Spinal cord (tissue), 10 donors: ENCODE results near the gene GPR18. TPM values are rescaled to one million over a fixed set of nuclear protein-coding genes. Genes with fewer than 3 reads are reported as not detected.

Source experiments
- DNase-seq, 6 donors: peaks; one replicate each; pipeline versions ENCODE4 v3.0.0 to v3.0.0-alpha.2; 2013 to 2015; ENCODE audit warnings: low spot score in 6 of 6, low read depth in 4 of 6
- H3K27ac ChIP-seq: one replicate; pipeline ENCODE4 v1.5.1; 2013; ENCODE audit warnings: low read depth, low read length, control low read depth
- H3K27me3 ChIP-seq: one replicate; pipeline ENCODE4 v1.6.1; 2013; ENCODE audit warnings: low read length; ENCODE audit not compliant: control insufficient read depth, insufficient read depth
- H3K36me3 ChIP-seq: one replicate; pipeline ENCODE4 v1.6.1; 2013; ENCODE audit warnings: low read length; ENCODE audit not compliant: control insufficient read depth, insufficient read depth
- H3K4me1 ChIP-seq: one replicate; pipeline ENCODE4 v1.6.1; 2013; ENCODE audit warnings: low read length; ENCODE audit not compliant: control insufficient read depth, insufficient read depth
- H3K4me3 ChIP-seq: one replicate; pipeline ENCODE4 v1.5.1; 2013; ENCODE audit warnings: low read depth, low read length, control low read depth
- H3K9me3 ChIP-seq: one replicate; pipeline ENCODE4 v1.6.1; 2013; ENCODE audit warnings: low read length; ENCODE audit not compliant: control insufficient read depth, insufficient read depth
- WGBS: methylation state at CpG from one replicate; pipeline ENCODE4 v1.1.5; 2013; ENCODE audit warnings: missing lambda C conversion rate; ENCODE audit not compliant: insufficient coverage; 5-methylcytosine and 5-hydroxymethylcytosine counted together
- polyA plus RNA-seq, 2 donors: library from polyadenylated mRNA; unstranded; fragments of 120-200 nt; gene quantifications; one replicate each; pipeline ENCODE4 v1.2.1, GENCODE V29; 2013; ENCODE audit not compliant: insufficient read length in 2 of 2
- total RNA-seq, 2 donors: library from RNA; depleted of rRNA in 1 of 2; stranded (reverse); fragments of 120-200 nt in 1 of 2; fragments of >200 nt in 1 of 2; gene quantifications; one replicate each; pipeline versions ENCODE4 v1.2.3 to v1.2.4, GENCODE V29; 2013 to 2014
- donor health status: healthy.

Gene GPR18
- total and polyA plus RNA-seq, 4 donors, result 0.23 TPM; not detected in 3

- H3K27me3 ChIP-seq, result no peaks in the 10 kb centered on the region
- H3K4me3 ChIP-seq, result no peak overlapping the region
- peaks cover 3% of the 10 kb centered on the region for H3K36me3 ChIP-seq
- H3K4me1 ChIP-seq, result no peaks in the 10 kb centered on the region
- no peaks in the 10 kb centered on the region for H3K9me3 ChIP-seq
- no peak overlapping the region for H3K27ac ChIP-seq
- no peak for DNase-seq
- no CpG with 5 or more reads among the region's 1 CpG for WGBS
Measured at GRCh38 chr13:99301913-99302636, 43.9 kb upstream of the GPR18 start.

- H3K27me3 ChIP-seq, result no peaks in the 10 kb centered on the region
- no peak overlapping the region for H3K27ac ChIP-seq
- H3K36me3 ChIP-seq, result peaks cover 3% of the 10 kb centered on the region
- DNase-seq, result no peak
- H3K4me1 ChIP-seq, result no peaks in the 10 kb centered on the region
- H3K9me3 ChIP-seq, result no peaks in the 10 kb centered on the region
- WGBS, result 86% methylated on average over 3 of the region's 7 CpGs
- H3K4me3 ChIP-seq, result no peak overlapping the region
Measured at GRCh38 chr13:99301056-99301838, 43.1 kb upstream of the GPR18 start.

- H3K4me1 ChIP-seq, result no peaks in the 10 kb centered on the region
- H3K9me3 ChIP-seq, result no peaks in the 10 kb centered on the region
- DNase-seq, result no peak
- H3K36me3 ChIP-seq, result peaks cover 3% of the 10 kb centered on the region
- H3K27me3 ChIP-seq, result no peaks in the 10 kb centered on the region
- H3K4me3 ChIP-seq, result no peak overlapping the region
- 93% methylated on average over 4 of the region's 4 CpGs for WGBS
- H3K27ac ChIP-seq, result no peak overlapping the region
Measured at GRCh38 chr13:99299920-99300341, 41.8 kb upstream of the GPR18 start.

- WGBS, result 89% methylated on average over 1 of the region's 4 CpGs
- H3K4me3 ChIP-seq, result no peak overlapping the region
- no peaks in the 10 kb centered on the region for H3K27me3 ChIP-seq
- DNase-seq, result no peak
- H3K4me1 ChIP-seq, result no peaks in the 10 kb centered on the region
- no peaks in the 10 kb centered on the region for H3K9me3 ChIP-seq
- peaks cover 3% of the 10 kb centered on the region for H3K36me3 ChIP-seq
- H3K27ac ChIP-seq, result no peak overlapping the region
Measured at GRCh38 chr13:99299256-99299919, 41.2 kb upstream of the GPR18 start.

- Histone ChIP-seq H3K4me1 (no peaks in the 10 kb centered on the region), H3K27me3 (no peaks in the 10 kb centered on the region), H3K36me3 (no peaks in the 10 kb centered on the region), H3K4me3 (no peak overlapping the region), H3K27ac (no peak overlapping the region), H3K9me3 (no peaks in the 10 kb centered on the region)
- DNase-seq, result no peak
- no CpG with 5 or more reads among the region's 2 CpGs for WGBS
Measured at GRCh38 chr13:99298056-99298455, 39.9 kb upstream of the GPR18 start.

GRCh38 chr13:99297331-99297730 lies 39.2 kb upstream of the GPR18 start:
- Histone ChIP-seq H3K4me1 (no peaks in the 10 kb centered on the region), H3K27me3 (no peaks in the 10 kb centered on the region), H3K9me3 (no peaks in the 10 kb centered on the region), H3K27ac (no peak overlapping the region), H3K4me3 (no peak overlapping the region), H3K36me3 (no peaks in the 10 kb centered on the region)
- DNase-seq, result no peak

- H3K4me1 ChIP-seq, result no peaks in the 10 kb centered on the region
Measured at GRCh38 chr13:99296398-99296797, 38.2 kb upstream of the GPR18 start.

GRCh38 chr13:99295488-99296252 lies 37.5 kb upstream of the GPR18 start:
- H3K4me1 ChIP-seq, result no peaks in the 10 kb centered on the region
- no peaks in the 10 kb centered on the region for H3K36me3 ChIP-seq
- H3K9me3 ChIP-seq, result no peaks in the 10 kb centered on the region
- WGBS, result 95% methylated on average over 11 of the region's 12 CpGs
- DNase-seq, result no peak
- H3K27ac ChIP-seq, result no peak overlapping the region
- H3K4me3 ChIP-seq, result no peak overlapping the region
- H3K27me3 ChIP-seq, result no peaks in the 10 kb centered on the region

More at GRCh38 chr13:99296398-99296797, 38.2 kb upstream of the GPR18 start:
- no peak overlapping the region for H3K4me3 ChIP-seq
- no peaks in the 10 kb centered on the region for H3K27me3 ChIP-seq
- WGBS, result 86% methylated on average over 1 of the region's 4 CpGs
- H3K9me3 ChIP-seq, result no peaks in the 10 kb centered on the region
- no peak for DNase-seq
- no peaks in the 10 kb centered on the region for H3K36me3 ChIP-seq
- H3K27ac ChIP-seq, result no peak overlapping the region

- Histone ChIP-seq H3K36me3 (no peaks in the 10 kb centered on the region), H3K27ac (no peak overlapping the region), H3K4me1 (no peaks in the 10 kb centered on the region), H3K27me3 (no peaks in the 10 kb centered on the region), H3K9me3 (no peaks in the 10 kb centered on the region), H3K4me3 (no peak overlapping the region)
- no peak for DNase-seq
- whole genome bisulfite sequencing, result 100% methylated on average over 1 of the region's 7 CpGs
Measured at GRCh38 chr13:99294958-99295357, 36.8 kb upstream of the GPR18 start.
